K562 (cell line): ENCODE results near the gene KIAA0319L. TPM values are rescaled to one million over a fixed set of nuclear protein-coding genes. Genes with fewer than 3 reads are reported as not detected.

Experiments used
- ATAC-seq: fragments of 200-7000 bp; cut with Tn5 transposase; 3 replicates; pipeline ENCODE4 v1.9.1; 2020; ENCODE audit warnings: moderate library complexity
- BruUV-seq: library from RNA; stranded (reverse); fragments of 400-500 nt; replicated peaks from 2 replicates; lab custom pipeline; 2021; lab: Mats Ljungman, UMichigan
- CTCF ChIA-PET: fragments of 300-600 bp; formaldehyde crosslinking; extraction: SDS; loops from one replicate; lab custom pipeline; 2021; ENCODE audit warnings: low intra/inter-chr PET ratio; lab: Yijun Ruan, JAX
- POLR2A ChIA-PET: fragments of 300-600, 350-650 bp; sonication (Branson Sonifier 250); formaldehyde crosslinking; extraction: SDS; loops from one replicate; lab custom pipeline; 2021; ENCODE audit warnings: antibody characterized with exemption, inconsistent platforms; lab: Yijun Ruan, JAX
- DNase-seq, 4 experiments: peaks; one replicate each; pipeline versions ENCODE4 v3.0.0 to v3.0.0-alpha.2; 2011 to 2018; ENCODE audit warnings: low spot score in 3 of 4, mixed read lengths in 3 of 4; ENCODE audit errors: extremely low read depth in 1 of 4
- FAIRE-seq: peaks from 2 replicates; lab custom pipeline; 2011; peaks lifted over from hg19 to GRCh38; lab: Jason Lieb, UNC
- H2AFZ ChIP-seq: 2 replicates; pipeline ENCODE4 v1.6.0; 2011; ENCODE audit warnings: low read depth, low read length, control low read depth, inconsistent platforms
- H3K27ac ChIP-seq: fragments of 200-600 bp; 3 replicates; pipeline ENCODE4 v1.8.0; 2011; ENCODE audit warnings: low read depth, mild to moderate bottlenecking, control low read depth, inconsistent platforms, low read length, moderate library complexity, mixed read lengths; ENCODE audit errors: extremely low read depth
- H3K27me3 ChIP-seq, 2 experiments: fragments of 300-600 bp in 1 of 2; 2 replicates in 1 of 2; 3 replicates in 1 of 2; pipeline versions ENCODE4 v1.6.0 to v1.8.0; 2011; ENCODE audit warnings: inconsistent platforms in 2 of 2, low read length in 2 of 2, mild to moderate bottlenecking in 1 of 2, mixed read lengths in 1 of 2, moderate library complexity in 1 of 2; ENCODE audit not compliant: control insufficient read depth in 2 of 2, insufficient read depth in 2 of 2
- H3K36me3 ChIP-seq: fragments of 300-600 bp; 3 replicates; pipeline ENCODE4 v1.8.0; 2011; ENCODE audit warnings: mild to moderate bottlenecking, low read length, inconsistent platforms; ENCODE audit not compliant: control insufficient read depth, insufficient read depth
- H3K4me1 ChIP-seq, 2 experiments: fragments of 200-600 bp in 1 of 2; replicated peaks in 1 of 2; 2 replicates in 1 of 2; 3 replicates in 1 of 2; pipeline versions ENCODE4 v1.5.1 to v1.8.0; 2011; ENCODE audit warnings: inconsistent platforms in 2 of 2, low read length in 2 of 2, mild to moderate bottlenecking in 1 of 2, mixed read lengths in 1 of 2, moderate library complexity in 1 of 2; ENCODE audit not compliant: control insufficient read depth in 2 of 2, insufficient read depth in 2 of 2
- H3K4me2 ChIP-seq: 2 replicates; pipeline ENCODE4 v1.6.1; 2011; ENCODE audit warnings: low read length, control low read depth, inconsistent platforms, mixed read lengths; ENCODE audit not compliant: insufficient read depth
- H3K4me3 ChIP-seq: fragments of 200-600 bp; sonication (generic), shearing (Covaris generic); 2 replicates; pipeline ENCODE4 v1.5.1; 2016; ENCODE audit warnings: control low read depth, inconsistent platforms
- H3K79me2 ChIP-seq: fragments of 200-600 bp; 3 replicates; pipeline ENCODE4 v1.8.0; 2011; ENCODE audit warnings: low read length, inconsistent platforms; ENCODE audit not compliant: control insufficient read depth, insufficient read depth
- H3K9ac ChIP-seq, 2 experiments: 2 replicates each; pipeline versions ENCODE4 v1.6.0 to v1.6.1; 2011; ENCODE audit warnings: low read depth in 2 of 2, low read length in 2 of 2, control low read depth in 1 of 2, inconsistent platforms in 1 of 2, mild to moderate bottlenecking in 1 of 2, mixed read lengths in 1 of 2; ENCODE audit not compliant: insufficient read depth in 1 of 2
- H3K9me1 ChIP-seq: one replicate; pipeline ENCODE4 v1.6.0; 2011; ENCODE audit warnings: inconsistent platforms, mild to moderate bottlenecking, low read length, moderate library complexity; ENCODE audit not compliant: control insufficient read depth, insufficient read depth
- H3K9me3 ChIP-seq: replicated peaks from 2 replicates; pipeline ENCODE4 v1.5.1; 2011; ENCODE audit warnings: low read depth, low read length, inconsistent platforms; ENCODE audit not compliant: control insufficient read depth, insufficient read depth
- H4K20me1 ChIP-seq: replicated peaks from 2 replicates; pipeline ENCODE4 v1.6.1; 2011; ENCODE audit warnings: low read length, inconsistent platforms, mixed read lengths; ENCODE audit not compliant: control insufficient read depth, insufficient read depth
- ELK3 ChIP-seq: fragments of 450-650 bp; formaldehyde crosslinking; IDR thresholded peaks from 2 replicates; pipeline ENCODE4 v1.4.0; 2020; ENCODE audit warnings: mild to moderate bottlenecking
- MCM3 ChIP-seq: fragments of 450-650 bp; IDR thresholded peaks from 2 replicates; pipeline ENCODE4 v1.6.1; 2016
- SRSF3 ChIP-seq: fragments of 200-400 bp; formaldehyde crosslinking; IDR thresholded peaks from 2 replicates; pipeline ENCODE4 v1.6.1; 2016; ENCODE audit warnings: mild to moderate bottlenecking, low read length, moderate library complexity; ENCODE audit not compliant: insufficient read depth
- ZNF24 ChIP-seq: fragments of 450-650 bp; IDR thresholded peaks from 2 replicates; pipeline ENCODE4 v1.6.1; 2016
- WGBS: fragments of 100-300 bp; shearing (Covaris generic); methylation state at CpG from one replicate; pipeline ENCODE4 v1.1.6; 2016; ENCODE audit warnings: low coverage, mixed read lengths; ENCODE audit not compliant: insufficient coverage; ENCODE audit errors: missing lambda C conversion rate; 5-methylcytosine and 5-hydroxymethylcytosine counted together
- in situ Hi-C: fragments of 300-500 bp; cut with MboI; formaldehyde crosslinking; loops from 4 replicates; pipeline ENCODE4 v1.15.0; 2018; ENCODE audit warnings: inconsistent platforms, mixed read lengths
- intact Hi-C: fragments of 100-400 bp; cut with micrococcal nuclease; formaldehyde crosslinking; loops from 2 replicates; pipeline ENCODE4 v1.14.2; 2022
- polyA plus RNA-seq, 8 experiments: library from polyadenylated mRNA; depleted of rRNA in 4 of 8; stranded (reverse) in 5 of 8; unstranded in 3 of 8; fragments of >200 nt; fragmentation: Nextera tagmentation in 2 of 8; fragmentation: Illumina TruSeq in 1 of 8; extraction: Ambion mirVana in 2 of 8; extraction: Trizol in 1 of 8; gene quantifications; 2 replicates each; pipeline versions ENCODE4 v1.2.1 to v1.2.3, GENCODE V29; 2011 to 2014; ENCODE audit warnings: inconsistent platforms in 1 of 8, missing spikeins in 1 of 8
- total RNA-seq, 7 experiments: library from RNA; depleted of rRNA in 6 of 7; stranded (reverse); fragments of >200 nt in 6 of 7; fragmentation: Illumina TruSeq in 2 of 7; extraction: Trizol in 2 of 7; gene quantifications; 2 replicates each; pipeline versions ENCODE4 v1.2.1 to v1.2.3, GENCODE V29; 2011 to 2021; ENCODE audit warnings: low replicate concordance in 1 of 7

KIAA0319L gene
- total and polyA plus RNA-seq, 9 of the 15 experiments (the other 6 are each of a cell fraction or from before 2014, with no cell fraction given), result 2.4 to 51.7 (median 27.4) TPM

- no peak overlapping the region for H3K4me3 ChIP-seq
- TF ChIP-seq ZNF24, result no peak
- no peak for TF ChIP-seq SRSF3
- no peak for TF ChIP-seq MCM3
- TF ChIP-seq ELK3 (CRISPR knock-in tag), result no peak
- H4K20me1 ChIP-seq, result no peaks in the 10 kb centered on the region
- ChIA-PET CTCF (no interaction called here), POLR2A (no interaction called here)
- ATAC-seq, result no peak
- in situ Hi-C loops, result no loop called here
- H3K9ac ChIP-seq, result 0 out of 4 replicates have a peak overlapping the region, but pooled peaks of 1 of the 2 experiments have one; percentile 46
- no peaks in the 10 kb centered on the region for H3K36me3 ChIP-seq
- intact Hi-C loops, result no loop called here
- FAIRE-seq, result no peak
- WGBS, result 66% methylated on average over 37 of the region's 48 CpGs
- no peak for DNase-seq
- H2AFZ ChIP-seq, result no peak overlapping the region
- no peaks in the 10 kb centered on the region for H3K79me2 ChIP-seq
- no peak overlapping the region for H3K27ac ChIP-seq
- H3K9me1 ChIP-seq, result no peaks in the 10 kb centered on the region
- peaks cover 3 to 18% of the 10 kb centered on the region in 2 experiments; a peak in 4 of 5 replicates for H3K27me3 ChIP-seq
- BruUV-seq, result no TSS peak
- no peak overlapping the region for H3K4me2 ChIP-seq
- H3K9me3 ChIP-seq, result no peaks in the 10 kb centered on the region
- peaks cover 13 to 40% of the 10 kb centered on the region in 2 experiments for H3K4me1 ChIP-seq
These were observed 17.0 kb upstream of the KIAA0319L start for GRCh38 chr1:35574125-35574654.
